Activated T-helper 17 cell treated with anti-CD3 and anti-CD28 coated beads, Interleukin-2, amount 50 U/mL, for 72 hours (primary cell): Measurements from ENCODE around the gene CASP5. TPM values are rescaled to one million over a fixed set of nuclear protein-coding genes. Genes with fewer than 3 reads are reported as not detected.
A peak's percentile ranks its signal among the peaks of the same experiment; 100 is the strongest.
"Not testable (repeated sequence)": the region's sequence is repeated elsewhere in the genome, so short reads cannot be mapped to it uniquely, and the experiment has no call there.

Source experiments
- ATAC-seq: fragments of 150-1000 bp; cut with Tn5 transposase; replicated peaks from 2 replicates; pipeline ENCODE4 v1.10.0; 2021; ENCODE audit warnings: mild to moderate bottlenecking, moderate library complexity
- H3K27ac Mint-ChIP-seq: one replicate; pipeline ENCODE4 v1.8.0; 2022; ENCODE audit warnings: mixed read lengths
- H3K27me3 Mint-ChIP-seq: one replicate; pipeline ENCODE4 v1.8.0; 2022; ENCODE audit warnings: mixed read lengths
- H3K36me3 Mint-ChIP-seq: one replicate; pipeline ENCODE4 v1.8.0; 2022; ENCODE audit warnings: low read depth, mild to moderate bottlenecking, mixed read lengths
- H3K4me1 Mint-ChIP-seq: one replicate; pipeline ENCODE4 v1.8.0; 2022; ENCODE audit warnings: mixed read lengths
- H3K4me3 Mint-ChIP-seq: one replicate; pipeline ENCODE4 v1.8.0; 2022; ENCODE audit warnings: mild to moderate bottlenecking, mixed read lengths
- H3K9me3 Mint-ChIP-seq: one replicate; pipeline ENCODE4 v1.8.0; 2022; ENCODE audit warnings: mixed read lengths
- total RNA-seq, 2 donors: library from RNA; stranded (reverse); gene quantifications; one replicate each; pipeline ENCODE4 v1.2.3, GENCODE V29; 2022

CASP5 gene
- total RNA-seq, 2 donors from 2014 or later = not detected

- Mint-ChIP-seq H3K36me3 (no peaks in the 10 kb centered on the region), H3K27ac (no peak overlapping the region), H3K27me3 (no peaks in the 10 kb centered on the region), H3K4me3 (no peak overlapping the region), H3K4me1 (peaks cover 7% of the 10 kb centered on the region), H3K9me3 (no peaks in the 10 kb centered on the region)
- no peak for ATAC-seq
These were observed 19.8 kb downstream of the CASP5 start for GRCh38 chr11:105003151-105003550.

DNA sequence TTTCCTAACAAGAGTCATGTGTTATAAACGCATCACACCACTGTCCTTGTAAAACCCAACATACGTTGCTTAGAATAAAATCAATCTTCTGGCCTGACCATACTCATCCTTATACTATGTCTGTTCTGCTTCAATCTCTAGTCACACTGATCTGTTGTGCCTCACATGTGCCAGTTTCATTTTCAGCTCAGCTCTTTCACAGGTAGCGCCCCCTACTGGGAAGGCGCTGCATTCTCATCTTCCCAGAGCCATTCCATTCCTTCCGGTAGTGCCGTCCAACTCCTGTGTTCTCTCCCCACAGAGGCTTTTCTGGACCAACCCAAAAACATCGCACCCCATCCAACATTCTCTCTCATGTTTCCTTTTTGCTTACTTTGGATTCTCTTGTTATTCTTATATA, 22.2 kb downstream of the CASP5 start:
- H3K27ac Mint-ChIP-seq = peak overlapping the region; percentile 6

DNA sequence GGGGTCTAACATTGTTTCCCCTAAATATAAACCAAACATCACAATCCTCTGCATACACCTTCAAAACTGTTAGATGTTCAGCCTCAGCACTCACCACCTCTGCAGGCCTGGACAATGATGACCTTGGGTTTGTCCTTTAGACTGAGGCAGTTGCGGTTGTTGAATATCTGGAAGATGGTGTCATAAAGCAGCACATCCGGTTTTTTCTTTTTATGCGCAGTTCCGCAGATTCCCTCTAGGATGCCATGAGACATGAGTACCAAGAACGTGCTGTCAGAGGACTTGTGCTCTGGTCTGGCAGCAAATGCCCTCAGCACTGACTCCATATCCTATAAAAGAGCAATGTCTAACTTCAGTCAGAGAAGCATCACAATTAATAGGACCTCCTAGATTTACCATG, 22.8 kb downstream of the CASP5 start:
- Mint-ChIP-seq H3K27ac (no peak overlapping the region), H3K27me3 (no peaks in the 10 kb centered on the region), H3K4me3 (no peak overlapping the region), H3K4me1 (peaks cover 7% of the 10 kb centered on the region), H3K9me3 (no peaks in the 10 kb centered on the region), H3K36me3 (no peaks in the 10 kb centered on the region)
- ATAC-seq = no peak

More for the DNA sequence above, 22.2 kb downstream of the CASP5 start:
- Mint-ChIP-seq H3K36me3 (no peaks in the 10 kb centered on the region), H3K4me1 (peaks cover 7% of the 10 kb centered on the region), H3K9me3 (no peaks in the 10 kb centered on the region), H3K4me3 (no peak overlapping the region), H3K27me3 (no peaks in the 10 kb centered on the region)
- ATAC-seq = peak; percentile 89

- Mint-ChIP-seq H3K9me3 (no peaks in the 10 kb centered on the region), H3K4me1 (peaks cover 7% of the 10 kb centered on the region), H3K4me3 (no peak overlapping the region), H3K27me3 (no peaks in the 10 kb centered on the region), H3K27ac (no peak overlapping the region), H3K36me3 (no peaks in the 10 kb centered on the region)
- ATAC-seq = no peak
These were observed 23.2 kb downstream of the CASP5 start for GRCh38 chr11:104999721-105000120.

DNA sequence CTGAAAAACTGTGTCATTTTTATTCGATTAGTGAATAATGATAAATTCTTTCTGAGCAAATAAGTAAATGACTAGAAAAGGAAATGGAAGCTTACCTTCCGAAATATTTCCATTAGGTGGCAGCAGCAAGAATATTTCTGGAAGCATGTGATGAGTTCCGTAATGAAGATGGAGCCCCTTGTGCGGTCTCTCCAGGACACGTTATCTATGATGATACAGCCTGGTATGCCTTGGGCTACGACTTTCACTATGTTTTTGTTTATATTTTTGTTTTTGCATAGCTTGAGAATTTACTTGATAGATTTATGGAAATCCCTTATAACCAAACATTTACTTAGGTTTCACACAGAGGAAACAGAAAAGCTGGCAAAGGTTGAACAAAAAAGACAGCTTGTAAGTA, 25.7 kb downstream of the CASP5 start:
- H3K4me1 Mint-ChIP-seq = peaks cover 7% of the 10 kb centered on the region

DNA sequence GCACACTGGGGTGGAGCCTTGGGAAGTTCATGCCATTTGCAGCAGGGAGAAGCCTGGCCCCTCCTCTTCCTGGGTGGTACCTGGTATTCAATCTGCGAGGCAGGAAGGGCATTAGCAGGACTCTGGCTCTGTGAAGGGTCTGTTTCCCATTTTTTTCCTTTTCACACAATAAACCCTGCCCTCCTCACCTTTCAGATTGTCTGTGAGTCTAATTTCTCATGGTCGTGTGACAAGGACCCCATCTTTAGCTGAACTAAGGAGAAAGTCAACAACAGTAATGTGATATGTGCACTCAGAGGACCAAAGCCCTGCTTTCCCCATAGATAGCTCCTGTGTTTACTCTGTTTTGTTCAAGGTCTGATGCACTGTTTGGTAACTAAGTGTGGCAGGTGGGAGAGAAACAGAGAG, 28.0 kb downstream of the CASP5 start:
- no peaks in the 10 kb centered on the region for H3K9me3 Mint-ChIP-seq
- H3K27ac Mint-ChIP-seq = no peak overlapping the region
- H3K27me3 Mint-ChIP-seq = no peaks in the 10 kb centered on the region
- no peak for ATAC-seq
- no peaks in the 10 kb centered on the region for H3K4me1 Mint-ChIP-seq
- no peak overlapping the region for H3K4me3 Mint-ChIP-seq
- no peaks in the 10 kb centered on the region for H3K36me3 Mint-ChIP-seq

More for the DNA sequence above, 25.7 kb downstream of the CASP5 start:
- Mint-ChIP-seq H3K9me3 (no peaks in the 10 kb centered on the region), H3K36me3 (no peaks in the 10 kb centered on the region), H3K27ac (no peak overlapping the region), H3K27me3 (no peaks in the 10 kb centered on the region), H3K4me3 (no peak overlapping the region)
- ATAC-seq = no peak

- Mint-ChIP-seq H3K27ac (no peak overlapping the region), H3K36me3 (no peaks in the 10 kb centered on the region), H3K27me3 (no peaks in the 10 kb centered on the region), H3K4me3 (no peak overlapping the region), H3K9me3 (no peaks in the 10 kb centered on the region), H3K4me1 (no peaks in the 10 kb centered on the region)
- ATAC-seq = no peak
These were observed 30.2 kb downstream of the CASP5 start for GRCh38 chr11:104992781-104993180.

DNA sequence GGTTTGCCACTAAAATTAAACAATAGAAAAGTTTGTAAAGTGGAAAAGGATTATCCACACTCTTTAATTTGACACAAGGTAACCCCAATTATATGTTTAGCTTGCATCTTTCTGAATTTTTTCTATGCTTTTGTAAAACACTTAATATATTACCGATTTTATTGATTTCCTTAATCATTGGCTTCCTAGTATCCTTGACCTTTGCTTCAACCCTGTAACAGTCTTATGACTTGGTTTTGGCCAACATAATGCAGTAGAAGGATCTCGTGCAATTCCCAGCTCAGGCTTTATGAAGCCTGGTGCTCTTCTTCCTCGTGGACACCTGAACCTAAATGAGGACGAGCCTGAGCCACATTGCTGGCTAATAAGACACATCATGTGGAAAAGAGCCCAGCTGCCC, 31.0 kb downstream of the CASP5 start:
- Mint-ChIP-seq H3K4me3 (no peak overlapping the region), H3K9me3 (no peaks in the 10 kb centered on the region), H3K27me3 (peaks cover 4% of the 10 kb centered on the region), H3K27ac (no peak overlapping the region), H3K4me1 (no peaks in the 10 kb centered on the region), H3K36me3 (no peaks in the 10 kb centered on the region)
- ATAC-seq = no peak

DNA sequence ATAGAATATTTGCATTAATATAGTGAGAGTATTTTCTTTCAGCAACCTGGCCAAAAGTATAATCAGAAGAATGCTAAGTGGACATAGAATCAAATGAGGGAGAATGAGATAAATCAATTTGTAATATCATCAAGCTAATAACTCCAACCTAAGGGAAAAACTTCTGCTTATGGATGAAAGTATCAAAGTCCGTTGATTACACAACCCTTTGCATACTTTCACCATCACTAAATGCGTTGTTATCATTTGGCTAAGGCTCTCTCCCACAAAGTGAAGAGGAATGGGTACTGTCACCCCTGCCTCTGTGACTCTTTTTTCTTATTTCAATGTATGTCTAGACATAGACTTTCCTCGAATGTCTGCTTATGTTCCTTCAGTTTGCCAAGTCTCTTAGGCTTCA, 38.2 kb downstream of the CASP5 start:
- no peaks in the 10 kb centered on the region for H3K9me3 Mint-ChIP-seq
- no peak for ATAC-seq
- H3K4me1 Mint-ChIP-seq = no peaks in the 10 kb centered on the region
- no peak overlapping the region for H3K4me3 Mint-ChIP-seq
- H3K36me3 Mint-ChIP-seq = no peaks in the 10 kb centered on the region
- H3K27me3 Mint-ChIP-seq = peaks cover 4% of the 10 kb centered on the region
- no peak overlapping the region for H3K27ac Mint-ChIP-seq

DNA sequence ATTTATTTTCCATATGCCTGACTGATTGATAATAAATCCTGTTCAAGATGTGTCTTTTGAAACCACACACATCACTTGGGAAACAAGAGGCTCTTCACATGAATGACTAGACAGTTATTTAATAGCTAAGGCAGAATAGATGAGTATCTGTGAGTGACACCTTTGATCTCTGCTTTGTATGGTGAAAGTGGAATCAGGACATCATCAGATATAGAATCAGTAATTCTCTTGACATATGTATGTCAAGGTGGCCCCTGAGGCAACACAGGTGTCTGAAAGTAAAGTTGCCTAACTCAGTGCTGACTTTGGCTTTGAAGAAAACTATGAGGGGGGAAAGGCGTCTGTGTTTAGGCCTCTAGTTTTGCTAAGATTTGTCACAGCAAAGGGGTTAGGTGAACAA, 43.1 kb downstream of the CASP5 start:
- Mint-ChIP-seq H3K9me3 (no peaks in the 10 kb centered on the region), H3K27ac (no peak overlapping the region), H3K36me3 (no peaks in the 10 kb centered on the region), H3K27me3 (no peaks in the 10 kb centered on the region), H3K4me1 (peaks cover 5% of the 10 kb centered on the region), H3K4me3 (no peak overlapping the region)
- no peak for ATAC-seq

DNA sequence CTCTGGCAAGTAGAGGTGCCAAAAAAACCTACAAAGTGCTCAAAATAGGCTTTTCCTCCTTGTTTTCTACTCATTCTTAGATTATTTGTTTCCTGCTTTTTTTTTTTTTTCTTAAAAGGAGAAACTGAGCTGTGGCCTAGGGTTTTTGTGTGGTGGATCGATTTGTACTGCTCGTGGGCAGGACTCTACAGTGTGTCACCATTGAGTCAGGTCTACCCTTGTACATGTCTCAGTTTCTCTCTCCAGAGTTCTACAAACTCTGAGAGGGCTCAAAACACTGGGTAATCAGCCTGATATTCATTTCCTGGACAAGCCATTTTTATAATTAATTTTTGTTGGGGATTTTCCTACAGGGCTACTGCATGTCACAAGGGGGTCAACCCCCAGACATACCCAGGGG, 49.4 kb downstream of the CASP5 start:
- Mint-ChIP-seq H3K4me1 (peaks cover 10% of the 10 kb centered on the region), H3K4me3 (no peak overlapping the region), H3K27ac (no peak overlapping the region), H3K36me3 (no peaks in the 10 kb centered on the region), H3K27me3 (no peaks in the 10 kb centered on the region), H3K9me3 (peaks cover 8% of the 10 kb centered on the region)
- ATAC-seq = peak; percentile 83

DNA sequence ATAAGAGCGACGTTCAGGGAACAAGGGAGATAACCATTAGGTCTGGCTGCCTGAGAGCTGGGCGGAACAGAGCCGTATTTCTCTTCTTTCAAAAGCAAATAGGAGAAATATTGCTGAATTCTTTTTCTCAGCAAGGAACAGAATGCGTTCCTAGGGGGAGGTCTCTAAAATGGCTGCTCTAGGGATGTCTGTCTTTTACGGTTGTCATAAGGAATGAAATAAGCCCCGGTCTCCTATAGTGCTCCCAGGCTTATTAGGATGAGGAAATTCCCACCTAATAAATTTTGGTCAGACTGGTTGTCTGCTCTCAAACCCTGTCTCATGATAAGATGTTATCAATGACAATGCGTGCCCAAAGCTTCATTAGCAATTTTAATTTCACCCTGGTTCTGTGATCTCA, 50.0 kb downstream of the CASP5 start:
- ATAC-seq, H3K9me3 Mint-ChIP-seq, H3K27me3 Mint-ChIP-seq, H3K36me3 Mint-ChIP-seq, H3K27ac Mint-ChIP-seq, H3K4me3 Mint-ChIP-seq: not testable (repeated sequence)
- peaks cover 12% of the 10 kb centered on the region for H3K4me1 Mint-ChIP-seq

DNA sequence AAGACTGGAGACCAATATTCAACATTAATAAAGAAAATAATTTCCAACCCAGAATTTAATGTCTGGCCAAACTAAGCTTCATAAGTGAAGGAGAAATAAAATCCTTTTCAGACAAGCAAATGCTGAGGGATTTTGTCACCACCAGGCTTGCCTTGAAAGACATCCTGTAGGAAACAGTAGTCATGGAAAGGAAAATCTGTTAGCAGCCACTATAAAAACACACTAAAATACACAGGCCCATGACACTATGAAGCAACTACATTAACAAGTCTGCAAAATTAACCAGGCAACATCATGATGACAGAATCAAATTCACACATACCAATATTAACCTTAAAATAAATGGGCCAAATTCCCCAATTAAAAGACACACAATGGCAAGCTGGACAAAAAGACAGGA, 52.2 kb downstream of the CASP5 start:
- Mint-ChIP-seq H3K9me3 (peaks cover 8% of the 10 kb centered on the region), H3K27me3 (no peaks in the 10 kb centered on the region), H3K27ac (no peak overlapping the region), H3K4me3 (no peak overlapping the region), H3K4me1 (peaks cover 19% of the 10 kb centered on the region), H3K36me3 (peaks cover 9% of the 10 kb centered on the region)
- ATAC-seq = no peak

- Mint-ChIP-seq H3K27me3 (no peaks in the 10 kb centered on the region), H3K9me3 (peaks cover 11% of the 10 kb centered on the region), H3K4me3 (peak overlapping the region; percentile 93), H3K4me1 (peaks cover 27% of the 10 kb centered on the region), H3K36me3 (peaks cover 23% of the 10 kb centered on the region), H3K27ac (peak overlapping the region; percentile 95)
- ATAC-seq = no peak
These were observed 53.9 kb downstream of the CASP5 start for GRCh38 chr11:104968856-104969776.

DNA sequence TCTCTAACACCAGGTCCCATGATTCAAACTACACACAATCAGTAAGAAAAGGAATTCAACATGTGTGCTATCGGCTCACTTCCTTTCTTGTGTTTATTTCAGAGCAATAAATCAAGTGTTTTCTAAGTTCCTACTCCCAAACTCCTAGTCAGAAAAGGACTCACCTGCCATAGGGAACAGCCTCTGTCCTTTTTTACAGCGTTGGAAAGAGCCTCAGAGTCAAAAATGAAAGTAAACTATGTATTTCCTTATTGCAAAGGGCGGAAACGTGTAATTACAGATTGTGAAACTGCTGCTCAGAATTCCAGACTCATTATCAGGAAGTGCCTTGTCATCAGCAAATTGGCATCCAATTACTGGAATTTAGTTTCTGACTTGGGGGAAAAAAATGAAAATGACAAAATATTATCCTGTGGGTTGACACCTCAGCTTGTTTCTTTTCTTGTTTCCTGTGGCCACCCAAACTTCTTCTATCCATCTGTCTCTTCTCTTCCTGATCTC, 54.6 kb downstream of the CASP5 start, which contains the start of gene CASP4:
Gene CASP4 (minus strand): TSS at position 220 of the 501 bp plus-strand sequence. CDS start 49 bp downstream, at position 171.
- H3K9me3 Mint-ChIP-seq = peaks cover 11% of the 10 kb centered on the region
- H3K4me1 Mint-ChIP-seq = peaks cover 29% of the 10 kb centered on the region
- peak; percentile 75 for ATAC-seq
- peak within 1 kb of the TSS; percentile 93 for H3K4me3 Mint-ChIP-seq
- peaks cover 26% of the 10 kb centered on the region for H3K36me3 Mint-ChIP-seq
- H3K27me3 Mint-ChIP-seq = no peaks in the 10 kb centered on the region
- peak within 1 kb of the TSS; percentile 95 for H3K27ac Mint-ChIP-seq
